Measurements from ENCODE around the gene GPX4.

The GPX4 gene

GRCh38 chr19:1155352-1156304, 51.8 kb downstream of the GPX4 start:
- H3K9me3 ChIP-seq (ENCODE audit: control insufficient read depth, low read length) = no peaks in the 10 kb centered on the region
- no peak overlapping the region for H3K27ac ChIP-seq (ENCODE audit: insufficient read depth, low read length, poor library complexity, severe bottlenecking)
- DNase-seq = no peak
- H3K4me1 ChIP-seq (ENCODE audit: control insufficient read depth, insufficient read depth, low read length, poor library complexity, severe bottlenecking) = no peaks in the 10 kb centered on the region
- H3K36me3 ChIP-seq (ENCODE audit: control insufficient read depth, insufficient read depth, low read length) = peaks cover 36% of the 10 kb centered on the region
- no peak overlapping the region for H3K4me3 ChIP-seq (ENCODE audit: insufficient read depth, low read depth, low read length, poor library complexity, severe bottlenecking)
- no peaks in the 10 kb centered on the region for H3K27me3 ChIP-seq (replicated peaks; ENCODE audit: control insufficient read depth, insufficient read depth, low read length, poor library complexity, severe bottlenecking)

All from effector memory CD4-positive, alpha-beta T cell (primary cell).